Choroid plexus epithelial cell (primary cell): ENCODE measurements around the gene PDE4B.
"Not testable (repeated sequence)": the region's sequence is repeated elsewhere in the genome, so short reads cannot be mapped to it uniquely, and the experiment has no call there.

Experiments
- DNase-seq: peaks from one replicate; pipeline ENCODE4 v3.0.0-alpha.2; 2010; ENCODE audit warnings: low read depth
- H3K4me3 ChIP-seq: 2 replicates; pipeline ENCODE4 v1.5.1; 2011; ENCODE audit warnings: low read depth, mild to moderate bottlenecking, control low read depth, low read length, moderate library complexity
- CTCF ChIP-seq: conservative IDR thresholded peaks from 2 replicates; pipeline ENCODE4 v1.5.1; 2011; ENCODE audit warnings: low read depth, mild to moderate bottlenecking, control low read depth, inconsistent platforms, low read length, moderate library complexity

PDE4B gene

GRCh38 chr1:66312271-66312990 is 519.7 kb downstream of the PDE4B start:
- H3K4me3 ChIP-seq, result no peak overlapping the region
- DNase-seq, result no peak
- TF ChIP-seq CTCF, result no peak

- TF ChIP-seq CTCF, result no peak
- no peak overlapping the region for H3K4me3 ChIP-seq
- peak; percentile 66 for DNase-seq
Measured at GRCh38 chr1:66313429-66313828, 520.7 kb downstream of the PDE4B start.

- no peak for DNase-seq
- H3K4me3 ChIP-seq, result no peak overlapping the region
- TF ChIP-seq CTCF, result no peak
Measured at GRCh38 chr1:66315671-66316070, 523.0 kb downstream of the PDE4B start.

- H3K4me3 ChIP-seq, result no peak overlapping the region
- no peak for TF ChIP-seq CTCF
- peak; percentile 59 for DNase-seq
Measured at GRCh38 chr1:66316464-66317247, 524.0 kb downstream of the PDE4B start.

GRCh38 chr1:66317248-66317515 is 524.5 kb downstream of the PDE4B start:
- DNase-seq, result no peak
- no peak for TF ChIP-seq CTCF
- no peak overlapping the region for H3K4me3 ChIP-seq

GRCh38 chr1:66320231-66320630 is 527.5 kb downstream of the PDE4B start:
- DNase-seq, result no peak
- TF ChIP-seq CTCF, result no peak
- H3K4me3 ChIP-seq, result no peak overlapping the region

- not testable (repeated sequence) for DNase-seq, H3K4me3 ChIP-seq
Measured at GRCh38 chr1:66322462-66322861, 529.8 kb downstream of the PDE4B start.
